Spleen (tissue), 7 donors: ENCODE measurements around the gene TNS4.

Source experiments
- CTCF ChIP-seq, 11 experiments: fragments of 200-600 bp in 7 of 11; fragments of 450-650 bp in 4 of 11; sonication (generic) in 4 of 11; IDR thresholded peaks in 8 of 11; conservative IDR thresholded peaks in 3 of 11; 1 replicate in 7 of 11; 2 replicates in 4 of 11; pipeline versions ENCODE4 v1.4.0 to v1.8.0; 2016 to 2021; ENCODE audit warnings: antibody characterized with exemption in 11 of 11, inconsistent platforms in 4 of 11, mild to moderate bottlenecking in 1 of 11
- POLR2AphosphoS5 ChIP-seq, 3 donors: sonication (generic); formaldehyde crosslinking; IDR thresholded peaks; one replicate each; pipeline ENCODE4 v1.5.1; 2017; ENCODE audit warnings: antibody characterized with exemption in 3 of 3
- donor health status: DM: no; HTN: no; CAD: no; lungs with moderate emphysema.
- donor health status: DM: no; HTN: no; CAD: no.
- donor health status: DM: no; HTN: no; CAD: no.

GRCh38 chr17:40475234-40475908 lies 26.1 kb downstream of the TNS4 start:
- TF ChIP-seq CTCF (IDR thresholded peaks at IDR 0.05 in 8 of 11, conservative IDR thresholded peaks at IDR 0.05 in 3 of 11) (no peak), POLR2AphosphoS5 (IDR thresholded peaks at IDR 0.05) (no peak)
